GM12878 (cell line): ENCODE measurements around the gene COQ4.

Source experiments
- NR2C2 ChIP-seq: IDR thresholded peaks from 2 replicates; pipeline ENCODE4 v1.6.1; 2011; ENCODE audit warnings: borderline replicate concordance, low read depth; ENCODE audit not compliant: control insufficient read depth, insufficient read length
- TF ChIP-seq, protein P1 (sequence below), 3 experiments: IDR thresholded peaks in 2 of 3; conservative IDR thresholded peaks in 1 of 3; 2 replicates each; pipeline ENCODE4 v1.5.1; 2011; ENCODE audit warnings: low read depth in 3 of 3, low read length in 3 of 3, mild to moderate bottlenecking in 3 of 3, control low read depth in 2 of 3, moderate library complexity in 2 of 3, inconsistent platforms in 1 of 3, mixed read lengths in 1 of 3; ENCODE audit not compliant: control insufficient read depth in 2 of 3, insufficient read depth in 1 of 3; ENCODE audit errors: extremely low read depth in 1 of 3

DNA sequence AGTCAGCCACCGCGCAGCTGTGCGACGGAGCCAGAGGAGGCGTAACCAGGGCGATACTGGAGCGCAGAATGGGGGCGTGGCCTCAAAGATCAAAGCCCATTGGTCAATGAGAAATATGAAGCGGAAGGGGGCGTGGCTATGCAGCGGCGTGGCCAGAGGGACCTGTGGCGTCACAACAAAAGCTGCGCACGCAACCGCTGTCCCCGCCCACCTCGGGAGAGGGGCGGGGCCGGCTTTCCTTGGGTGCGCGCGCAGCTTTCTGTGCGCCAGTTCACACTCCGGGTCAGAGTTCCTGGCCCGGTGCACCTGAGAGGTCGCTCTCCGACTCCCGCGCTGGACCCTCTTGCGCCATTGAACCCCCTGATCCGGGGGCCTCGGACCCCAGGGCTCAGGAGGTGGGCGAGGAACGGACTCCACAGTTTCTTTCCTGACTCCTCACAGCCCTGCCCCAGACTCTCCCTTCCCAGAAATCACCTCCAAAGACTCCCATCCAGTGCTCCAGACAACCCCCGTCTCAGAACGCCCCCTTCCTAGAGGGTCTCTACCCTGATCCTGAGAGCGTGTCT lies 46.5 kb upstream of the COQ4 start, which contains the start of gene SWI5:
- TF ChIP-seq, protein P1, sequence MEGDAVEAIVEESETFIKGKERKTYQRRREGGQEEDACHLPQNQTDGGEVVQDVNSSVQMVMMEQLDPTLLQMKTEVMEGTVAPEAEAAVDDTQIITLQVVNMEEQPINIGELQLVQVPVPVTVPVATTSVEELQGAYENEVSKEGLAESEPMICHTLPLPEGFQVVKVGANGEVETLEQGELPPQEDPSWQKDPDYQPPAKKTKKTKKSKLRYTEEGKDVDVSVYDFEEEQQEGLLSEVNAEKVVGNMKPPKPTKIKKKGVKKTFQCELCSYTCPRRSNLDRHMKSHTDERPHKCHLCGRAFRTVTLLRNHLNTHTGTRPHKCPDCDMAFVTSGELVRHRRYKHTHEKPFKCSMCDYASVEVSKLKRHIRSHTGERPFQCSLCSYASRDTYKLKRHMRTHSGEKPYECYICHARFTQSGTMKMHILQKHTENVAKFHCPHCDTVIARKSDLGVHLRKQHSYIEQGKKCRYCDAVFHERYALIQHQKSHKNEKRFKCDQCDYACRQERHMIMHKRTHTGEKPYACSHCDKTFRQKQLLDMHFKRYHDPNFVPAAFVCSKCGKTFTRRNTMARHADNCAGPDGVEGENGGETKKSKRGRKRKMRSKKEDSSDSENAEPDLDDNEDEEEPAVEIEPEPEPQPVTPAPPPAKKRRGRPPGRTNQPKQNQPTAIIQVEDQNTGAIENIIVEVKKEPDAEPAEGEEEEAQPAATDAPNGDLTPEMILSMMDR (IDR thresholded peaks at IDR 0.05 in 2 of 3, conservative IDR thresholded peaks at IDR 0.05 in 1 of 3; ENCODE audit: control insufficient read depth in 2 of 3, extremely low read depth in 1 of 3, insufficient read depth in 1 of 3, low read depth in 3 of 3, low read length in 3 of 3): no peak
- TF ChIP-seq NR2C2: no peak
